Subcutaneous abdominal adipose tissue (tissue), 5 donors: ENCODE measurements around the gene TRAPPC10.

Source experiments
- H3K27ac ChIP-seq: one replicate; pipeline ENCODE4 v1.7.0; 2013; ENCODE audit warnings: low read depth, mild to moderate bottlenecking, inconsistent platforms, low read length, moderate library complexity
- H3K27me3 ChIP-seq, 5 donors: one replicate each; pipeline ENCODE4 v1.7.0; 2013; ENCODE audit warnings: low read length in 5 of 5, inconsistent platforms in 1 of 5; ENCODE audit not compliant: control insufficient read depth in 5 of 5, insufficient read depth in 4 of 5
- H3K36me3 ChIP-seq, 5 donors: one replicate each; pipeline ENCODE4 v1.7.0; 2013; ENCODE audit warnings: low read length in 5 of 5; ENCODE audit not compliant: control insufficient read depth in 5 of 5, insufficient read depth in 5 of 5
- H3K4me1 ChIP-seq, 5 donors: one replicate each; pipeline ENCODE4 v1.7.0; 2013; ENCODE audit warnings: low read length in 5 of 5, mild to moderate bottlenecking in 3 of 5, moderate library complexity in 1 of 5; ENCODE audit not compliant: control insufficient read depth in 5 of 5, insufficient read depth in 5 of 5
- H3K4me3 ChIP-seq, 5 donors: one replicate each; pipeline ENCODE4 v1.7.0; 2013; ENCODE audit warnings: low read length in 5 of 5, low read depth in 1 of 5
- H3K9ac ChIP-seq, 5 donors: one replicate each; pipeline ENCODE4 v1.7.0; 2013; ENCODE audit warnings: low read length in 5 of 5, mild to moderate bottlenecking in 4 of 5, moderate library complexity in 3 of 5
- H3K9me3 ChIP-seq, 5 donors: one replicate each; pipeline ENCODE4 v1.7.0; 2013; ENCODE audit warnings: low read length in 5 of 5; ENCODE audit not compliant: control insufficient read depth in 5 of 5
- donor health status: healthy.
- donor health status: healthy.
- donor health status: healthy.
- donor health status: healthy.
- donor health status: healthy.

TRAPPC10 gene

DNA sequence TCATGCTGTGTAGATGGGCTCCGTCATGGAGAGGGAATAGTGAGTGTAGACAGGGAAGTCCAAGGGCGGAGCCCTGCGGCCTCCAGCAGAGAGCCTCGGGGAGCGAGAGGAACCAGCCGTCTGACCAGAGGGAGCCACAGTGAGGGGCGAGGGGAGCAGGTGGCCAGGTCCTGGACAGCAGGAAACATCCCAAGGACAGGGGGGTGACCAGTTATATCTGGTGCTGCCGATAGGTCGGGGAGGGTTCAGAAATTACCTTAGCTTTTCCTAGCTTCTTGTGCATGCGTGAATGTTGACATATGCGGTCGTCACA is 46.5 kb downstream of the TRAPPC10 start:
- peaks cover 6 to 71% (median 56%) of the 10 kb centered on the region in 5 donors for H3K36me3 ChIP-seq
- no peaks in the 10 kb centered on the region for H3K27me3 ChIP-seq
- no peak overlapping the region for H3K4me3 ChIP-seq
- no peak overlapping the region for H3K9ac ChIP-seq
- H3K27ac ChIP-seq: no peak overlapping the region
- no peaks in the 10 kb centered on the region for H3K9me3 ChIP-seq
- no peaks in the 10 kb centered on the region for H3K4me1 ChIP-seq

- no peaks in the 10 kb centered on the region for H3K9me3 ChIP-seq
- H3K27ac ChIP-seq: no peak overlapping the region
- peaks cover 6 to 75% (median 58%) of the 10 kb centered on the region in 5 donors for H3K36me3 ChIP-seq
- H3K27me3 ChIP-seq: no peaks in the 10 kb centered on the region
- H3K9ac ChIP-seq: no peak overlapping the region
- H3K4me3 ChIP-seq: no peak overlapping the region
- H3K4me1 ChIP-seq: no peaks in the 10 kb centered on the region
Observed at GRCh38 chr21:44058981-44059380, 46.9 kb downstream of the TRAPPC10 start.

DNA sequence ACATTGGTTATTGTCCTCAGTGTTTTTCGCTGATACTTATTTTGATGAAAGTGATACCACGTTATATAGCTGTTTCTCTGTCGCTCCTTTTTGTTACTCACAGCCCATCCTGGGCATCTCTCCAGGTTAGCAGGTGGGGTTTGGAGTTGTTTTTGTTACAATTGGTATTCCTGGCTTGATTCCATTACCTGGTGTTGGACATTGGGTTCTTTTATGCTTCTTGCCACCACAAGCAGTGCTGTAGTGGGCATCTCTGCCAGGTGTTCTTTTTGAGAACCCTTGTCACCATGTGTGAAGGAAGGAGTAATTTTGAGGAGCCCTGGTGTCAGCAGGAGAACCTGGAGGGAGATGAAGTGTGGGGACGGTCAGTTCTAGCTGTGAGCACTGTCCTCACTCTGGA is 47.6 kb downstream of the TRAPPC10 start:
- H3K36me3 ChIP-seq: peaks cover 11 to 82% (median 64%) of the 10 kb centered on the region in 5 donors
- no peaks in the 10 kb centered on the region for H3K4me1 ChIP-seq
- no peak overlapping the region for H3K9ac ChIP-seq
- H3K4me3 ChIP-seq: no peak overlapping the region
- no peaks in the 10 kb centered on the region for H3K27me3 ChIP-seq
- H3K9me3 ChIP-seq: no peaks in the 10 kb centered on the region
- no peak overlapping the region for H3K27ac ChIP-seq

- H3K9ac ChIP-seq: no peak overlapping the region
- H3K36me3 ChIP-seq: peaks cover 9 to 83% (median 66%) of the 10 kb centered on the region in 5 donors
- H3K9me3 ChIP-seq: no peaks in the 10 kb centered on the region
- H3K27ac ChIP-seq: no peak overlapping the region
- H3K27me3 ChIP-seq: no peaks in the 10 kb centered on the region
- peaks cover 0 to 9% (median 8%) of the 10 kb centered on the region in 5 donors for H3K4me1 ChIP-seq
- no peak overlapping the region for H3K4me3 ChIP-seq
Observed at GRCh38 chr21:44062380-44062779, 50.3 kb downstream of the TRAPPC10 start.

GRCh38 chr21:44063151-44063912 is 51.2 kb downstream of the TRAPPC10 start:
- H3K36me3 ChIP-seq: peaks cover 9 to 75% (median 64%) of the 10 kb centered on the region in 5 donors
- H3K4me3 ChIP-seq: no peak overlapping the region
- peaks cover 0 to 18% (median 12%) of the 10 kb centered on the region in 5 donors for H3K4me1 ChIP-seq
- H3K27ac ChIP-seq: no peak overlapping the region
- H3K9ac ChIP-seq: no peak overlapping the region
- H3K9me3 ChIP-seq: no peaks in the 10 kb centered on the region
- no peaks in the 10 kb centered on the region for H3K27me3 ChIP-seq

DNA sequence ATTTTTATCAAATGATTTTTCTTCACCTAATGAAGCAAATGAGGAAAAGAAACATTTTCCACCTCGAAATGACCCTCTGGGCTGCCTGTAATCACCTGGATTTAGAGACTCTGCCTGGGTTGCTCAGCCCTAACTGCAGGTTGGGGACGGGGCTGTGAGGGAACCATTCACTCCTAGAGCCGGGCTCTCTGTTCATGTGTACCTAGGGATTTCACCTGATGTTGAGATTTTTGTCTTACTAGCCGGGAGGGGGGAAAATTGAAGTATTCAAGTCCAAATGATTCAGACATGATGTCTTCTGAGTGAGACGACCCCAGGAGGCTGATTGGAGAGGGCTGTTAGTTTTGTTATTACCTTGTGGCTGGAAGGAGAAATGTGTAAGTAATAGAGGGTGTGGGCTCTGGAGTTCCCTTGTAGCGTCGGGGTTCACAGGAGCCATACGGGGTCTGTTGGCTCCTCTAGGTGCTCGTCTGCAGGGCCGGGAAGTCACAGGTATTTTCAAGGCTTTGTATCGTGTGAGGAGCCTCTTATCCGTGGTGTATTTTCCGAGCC is 52.8 kb downstream of the TRAPPC10 start:
- H3K9me3 ChIP-seq: no peaks in the 10 kb centered on the region
- peaks cover 9 to 70% (median 57%) of the 10 kb centered on the region in 5 donors for H3K36me3 ChIP-seq
- no peak overlapping the region for H3K27ac ChIP-seq
- H3K9ac ChIP-seq: no peak overlapping the region
- H3K4me1 ChIP-seq: peaks cover 0 to 18% (median 12%) of the 10 kb centered on the region in 5 donors
- no peaks in the 10 kb centered on the region for H3K27me3 ChIP-seq
- no peak overlapping the region for H3K4me3 ChIP-seq

DNA sequence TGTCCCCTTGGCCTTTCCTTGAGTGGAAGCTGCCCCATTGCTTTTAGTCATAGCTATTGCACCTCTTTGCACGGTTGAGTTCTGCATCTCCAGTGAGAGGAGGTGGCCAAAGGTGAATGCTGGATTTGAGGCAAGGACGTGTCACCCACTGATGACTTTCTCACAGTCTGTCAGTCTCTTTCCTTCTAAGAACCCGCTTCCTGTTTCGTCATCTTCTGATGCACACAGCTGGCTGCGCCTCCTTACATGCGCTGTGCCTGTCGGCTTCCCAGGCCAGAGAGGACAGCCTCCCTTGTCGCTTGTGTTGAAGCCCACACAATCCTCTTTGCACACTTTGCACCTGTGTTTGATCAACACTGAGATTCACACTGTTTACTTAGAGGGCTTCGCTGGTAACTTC is 53.3 kb downstream of the TRAPPC10 start:
- Histone ChIP-seq H3K36me3 (peaks cover 9 to 69% (median 56%) of the 10 kb centered on the region in 5 donors), H3K4me1 (peaks cover 0 to 18% (median 12%) of the 10 kb centered on the region in 5 donors), H3K9me3 (no peaks in the 10 kb centered on the region), H3K4me3 (no peak overlapping the region), H3K27me3 (no peaks in the 10 kb centered on the region), H3K27ac (no peak overlapping the region), H3K9ac (no peak overlapping the region)

- Histone ChIP-seq H3K36me3 (peaks cover 9 to 75% (median 60%) of the 10 kb centered on the region in 5 donors), H3K4me3 (no peak overlapping the region), H3K9me3 (no peaks in the 10 kb centered on the region), H3K27ac (no peak overlapping the region), H3K27me3 (no peaks in the 10 kb centered on the region), H3K9ac (no peak overlapping the region), H3K4me1 (peaks cover 0 to 18% (median 12%) of the 10 kb centered on the region in 5 donors)
Observed at GRCh38 chr21:44066116-44066515, 54.0 kb downstream of the TRAPPC10 start.

GRCh38 chr21:44067011-44067839 is 55.1 kb downstream of the TRAPPC10 start:
- H3K27me3 ChIP-seq: no peaks in the 10 kb centered on the region
- no peak overlapping the region for H3K4me3 ChIP-seq
- H3K36me3 ChIP-seq: peaks cover 9 to 81% (median 63%) of the 10 kb centered on the region in 5 donors
- no peaks in the 10 kb centered on the region for H3K9me3 ChIP-seq
- H3K9ac ChIP-seq: no peak overlapping the region
- peaks cover 0 to 18% (median 12%) of the 10 kb centered on the region in 5 donors for H3K4me1 ChIP-seq
- no peak overlapping the region for H3K27ac ChIP-seq

GRCh38 chr21:44070391-44070790 is 58.3 kb downstream of the TRAPPC10 start:
- Histone ChIP-seq H3K36me3 (peaks cover 11 to 74% (median 57%) of the 10 kb centered on the region in 5 donors), H3K27ac (no peak overlapping the region), H3K27me3 (no peaks in the 10 kb centered on the region), H3K4me1 (peaks cover 0 to 18% (median 12%) of the 10 kb centered on the region in 5 donors), H3K9ac (no peak overlapping the region), H3K4me3 (no peak overlapping the region), H3K9me3 (no peaks in the 10 kb centered on the region)
